SK-N-SH (cell line): ENCODE data around the gene RNF4.

Experiments
- NRF1 ChIP-seq: IDR thresholded peaks from 2 replicates; pipeline ENCODE4 v1.6.1; 2012; ENCODE audit warnings: low read depth, mild to moderate bottlenecking, low read length
- RAD21 ChIP-seq: IDR thresholded peaks from 2 replicates; pipeline ENCODE4 v1.6.1; 2012; ENCODE audit warnings: mild to moderate bottlenecking, low read length
- YY1 ChIP-seq: IDR thresholded peaks from 2 replicates; pipeline ENCODE4 v1.4.0; 2012; ENCODE audit warnings: low read depth, mild to moderate bottlenecking
- TF ChIP-seq, protein P1 (sequence below): fragments of 200-600 bp; sonication (generic); IDR thresholded peaks from 2 replicates; pipeline ENCODE4 v1.6.1; 2017; ENCODE audit warnings: antibody characterized with exemption, mild to moderate bottlenecking, moderate library complexity

GRCh38 chr4:2507855-2508254, 38.9 kb downstream of the RNF4 start:
- TF ChIP-seq, protein P1, sequence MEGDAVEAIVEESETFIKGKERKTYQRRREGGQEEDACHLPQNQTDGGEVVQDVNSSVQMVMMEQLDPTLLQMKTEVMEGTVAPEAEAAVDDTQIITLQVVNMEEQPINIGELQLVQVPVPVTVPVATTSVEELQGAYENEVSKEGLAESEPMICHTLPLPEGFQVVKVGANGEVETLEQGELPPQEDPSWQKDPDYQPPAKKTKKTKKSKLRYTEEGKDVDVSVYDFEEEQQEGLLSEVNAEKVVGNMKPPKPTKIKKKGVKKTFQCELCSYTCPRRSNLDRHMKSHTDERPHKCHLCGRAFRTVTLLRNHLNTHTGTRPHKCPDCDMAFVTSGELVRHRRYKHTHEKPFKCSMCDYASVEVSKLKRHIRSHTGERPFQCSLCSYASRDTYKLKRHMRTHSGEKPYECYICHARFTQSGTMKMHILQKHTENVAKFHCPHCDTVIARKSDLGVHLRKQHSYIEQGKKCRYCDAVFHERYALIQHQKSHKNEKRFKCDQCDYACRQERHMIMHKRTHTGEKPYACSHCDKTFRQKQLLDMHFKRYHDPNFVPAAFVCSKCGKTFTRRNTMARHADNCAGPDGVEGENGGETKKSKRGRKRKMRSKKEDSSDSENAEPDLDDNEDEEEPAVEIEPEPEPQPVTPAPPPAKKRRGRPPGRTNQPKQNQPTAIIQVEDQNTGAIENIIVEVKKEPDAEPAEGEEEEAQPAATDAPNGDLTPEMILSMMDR, result no peak
- no peak for TF ChIP-seq YY1
- no peak for TF ChIP-seq RAD21
- TF ChIP-seq NRF1, result no peak
